B cell (primary cell): Measurements from ENCODE around the gene CAMK2A. TPM values are rescaled to one million over a fixed set of nuclear protein-coding genes. Genes with fewer than 3 reads are reported as not detected.

ENCODE experiments used
- ATAC-seq: fragments of 200-7000 bp; cut with Tn5 transposase; one replicate; pipeline ENCODE4 v1.10.0; 2021; ENCODE audit warnings: low read depth, mild to moderate bottlenecking, moderate number of reproducible peaks, moderate library complexity
- CTCF ChIA-PET: fragments of 350-600 bp; sonication (Branson Sonifier 250); formaldehyde crosslinking; loops from one replicate; lab custom pipeline; 2021; ENCODE audit warnings: antibody characterized with exemption, inconsistent platforms; lab: Charles Lee
- POLR2A ChIA-PET: fragments of 350-600 bp; sonication (Branson Sonifier 250); formaldehyde crosslinking; loops from one replicate; lab custom pipeline; 2021; ENCODE audit warnings: antibody characterized with exemption; lab: Charles Lee
- DNase-seq: peaks from one replicate; pipeline ENCODE4 v3.0.0; 2013
- H2AFZ ChIP-seq: 2 replicates; pipeline ENCODE4 v1.6.1; 2012; ENCODE audit warnings: mild to moderate bottlenecking, low read depth, low read length; ENCODE audit not compliant: insufficient read depth, poor library complexity, severe bottlenecking
- H3K27ac ChIP-seq, 2 donors: 1 replicate in 1 of 2; 2 replicates in 1 of 2; pipeline ENCODE4 v1.5.1; 2012 to 2013; ENCODE audit warnings: low read length in 2 of 2, mild to moderate bottlenecking in 2 of 2, moderate library complexity in 1 of 2
- H3K27me3 ChIP-seq, 4 experiments: fragments of 200-600 bp in 1 of 4; sonication (generic) in 1 of 4; replicated peaks in 1 of 4; 1 replicate in 2 of 4; 2 replicates in 2 of 4; pipeline versions ENCODE4 v1.6.1 to v1.7.0; 2013 to 2016; ENCODE audit warnings: low read length in 3 of 4, mild to moderate bottlenecking in 2 of 4, mixed read lengths in 1 of 4, moderate library complexity in 1 of 4; ENCODE audit not compliant: insufficient read depth in 4 of 4, control insufficient read depth in 3 of 4; ENCODE audit errors: control extremely low read depth in 1 of 4
- H3K36me3 ChIP-seq, 2 experiments: replicated peaks in 1 of 2; 1 replicate in 1 of 2; 2 replicates in 1 of 2; pipeline versions ENCODE4 v1.6.1 to v1.7.1; 2013; ENCODE audit warnings: low read length in 1 of 2; ENCODE audit not compliant: insufficient read depth in 2 of 2, control insufficient read depth in 1 of 2; ENCODE audit errors: control extremely low read depth in 1 of 2, extremely low read depth in 1 of 2
- H3K4me1 ChIP-seq, 2 donors: fragments of 200-600 bp in 1 of 2; sonication (generic) in 1 of 2; 1 replicate in 1 of 2; 2 replicates in 1 of 2; pipeline versions ENCODE4 v1.5.1 to v1.6.1; 2013 to 2017; ENCODE audit warnings: low read length in 2 of 2; ENCODE audit not compliant: control insufficient read depth in 2 of 2, insufficient read depth in 2 of 2
- H3K4me2 ChIP-seq: replicated peaks from 2 replicates; pipeline ENCODE3; 2012; ENCODE audit warnings: mild to moderate bottlenecking, low read depth, low read length; ENCODE audit not compliant: poor library complexity, severe bottlenecking
- H3K4me3 ChIP-seq, 5 experiments: fragments of 200-600 bp in 1 of 5; sonication (generic) in 1 of 5; 1 replicate in 3 of 5; 2 replicates in 2 of 5; pipeline versions ENCODE4 v1.5.1 to v1.7.0; 2011 to 2016; ENCODE audit warnings: low read length in 4 of 5, mild to moderate bottlenecking in 4 of 5, low read depth in 2 of 5, control low read depth in 1 of 5, moderate library complexity in 1 of 5; ENCODE audit not compliant: insufficient read depth in 1 of 5; ENCODE audit errors: control extremely low read depth in 1 of 5, extremely low read depth in 1 of 5
- H3K79me2 ChIP-seq: fragments of 200-600 bp; sonication (generic); one replicate; pipeline ENCODE4 v1.6.0; 2016; ENCODE audit warnings: low read length; ENCODE audit not compliant: control insufficient read depth, insufficient read depth
- H3K9ac ChIP-seq: fragments of 200-600 bp; sonication (generic); 2 replicates; pipeline ENCODE4 v1.6.1; 2017; ENCODE audit warnings: mild to moderate bottlenecking, low read length, moderate library complexity
- H3K9me3 ChIP-seq, 3 donors: one replicate each; pipeline versions ENCODE4 v1.6.1 to v1.7.1; 2013; ENCODE audit warnings: low read length in 2 of 3; ENCODE audit not compliant: control insufficient read depth in 2 of 3, insufficient read depth in 1 of 3; ENCODE audit errors: control extremely low read depth in 1 of 3
- H4K20me1 ChIP-seq: 2 replicates; pipeline ENCODE4 v1.6.0; 2012; ENCODE audit warnings: mild to moderate bottlenecking, low read length; ENCODE audit not compliant: insufficient read depth, control insufficient read depth, poor library complexity, severe bottlenecking
- H3K27ac Mint-ChIP-seq: one replicate; pipeline ENCODE4 v1.8.0; 2021; ENCODE audit warnings: mixed read lengths
- H3K27me3 Mint-ChIP-seq: one replicate; pipeline ENCODE4 v1.8.0; 2021; ENCODE audit warnings: mixed read lengths
- H3K4me1 Mint-ChIP-seq: one replicate; pipeline ENCODE4 v1.8.0; 2021; ENCODE audit warnings: mixed read lengths
- H3K4me3 Mint-ChIP-seq: one replicate; pipeline ENCODE4 v1.8.0; 2021; ENCODE audit warnings: mixed read lengths
- H3K9me3 Mint-ChIP-seq: one replicate; pipeline ENCODE4 v1.8.0; 2022; ENCODE audit warnings: mixed read lengths; ENCODE audit not compliant: insufficient read depth
- CTCF ChIP-seq: fragments of 200-600 bp; IDR thresholded peaks from one replicate; pipeline ENCODE4 v1.8.0; 2022; ENCODE audit warnings: antibody characterized with exemption, mild to moderate bottlenecking
- EZH2 ChIP-seq: IDR thresholded peaks from 2 replicates; pipeline ENCODE4 v1.6.1; 2012; ENCODE audit warnings: borderline replicate concordance, low read depth, mild to moderate bottlenecking, moderate library complexity, low read length; ENCODE audit not compliant: insufficient read depth, poor library complexity, severe bottlenecking
- WGBS: methylation state at CpG from one replicate; pipeline ENCODE4 v1.1.5; 2013; ENCODE audit warnings: missing lambda C conversion rate; ENCODE audit not compliant: insufficient coverage; 5-methylcytosine and 5-hydroxymethylcytosine counted together
- intact Hi-C: fragments of 100-400 bp; cut with micrococcal nuclease; formaldehyde crosslinking; loops from one replicate; pipeline ENCODE4 v1.10.0; 2022
- polyA plus RNA-seq: library from polyadenylated mRNA; depleted of rRNA; stranded (reverse); fragments of >200 nt; gene quantifications from 2 replicates; pipeline ENCODE4 v1.2.3, GENCODE V29; 2012
- total RNA-seq, 2 donors: library from RNA; stranded (reverse); fragments of 120-200 nt in 1 of 2; gene quantifications; 1 replicate in 1 of 2; 2 replicates in 1 of 2; pipeline versions ENCODE4 v1.2.3 to v1.2.4, GENCODE V29; 2013 to 2022

Gene CAMK2A
- total and polyA plus RNA-seq, 2 donors (not counting 1 experiment from before 2014, with no cell fraction given): not detected

GRCh38 chr5:150218693-150219035 is 70.9 kb downstream of the CAMK2A start:
- Histone ChIP-seq H3K4me2 (no peak overlapping the region), H3K27ac (no peak overlapping the region), H4K20me1 (no peaks in the 10 kb centered on the region), H3K4me3 (no peak overlapping the region), H3K36me3 (no peaks in the 10 kb centered on the region), H3K9me3 (no peaks in the 10 kb centered on the region), H2AFZ (no peak overlapping the region), H3K27me3 (peaks cover 0 to 4% (median 2%) of the 10 kb centered on the region in 4 experiments), H3K4me1 (peaks cover 0 to 3% of the 10 kb centered on the region in 2 donors), H3K9ac (no peak overlapping the region), H3K79me2 (no peaks in the 10 kb centered on the region)
- WGBS: 100% methylated on average over 4 of the region's 5 CpGs
- Mint-ChIP-seq H3K9me3 (no peaks in the 10 kb centered on the region), H3K4me1 (peaks cover 2% of the 10 kb centered on the region), H3K27me3 (peaks cover 15% of the 10 kb centered on the region), H3K27ac (no peak overlapping the region), H3K4me3 (no peak overlapping the region)
- CTCF ChIA-PET: interaction anchor here (0.7 to 2.0 kb wide), 14 partner anchors 13 to 386 kb away, joined by 3 to 9 read pairs (median 4); no protein-coding TSS in a partner anchor
- ATAC-seq: no peak
- intact Hi-C loops: loop anchor here (1.0 to 10.0 kb wide), 3 partner anchors 57 to 218 kb away; no protein-coding TSS in a partner anchor
- no peak for TF ChIP-seq EZH2
- no peak for TF ChIP-seq CTCF
- DNase-seq: no peak
- POLR2A ChIA-PET: no interaction called here

GRCh38 chr5:150217873-150218692 is 71.5 kb downstream of the CAMK2A start:
- no peaks in the 10 kb centered on the region for H3K9me3 ChIP-seq
- no peaks in the 10 kb centered on the region for H3K36me3 ChIP-seq
- Mint-ChIP-seq H3K9me3 (no peaks in the 10 kb centered on the region), H3K27me3 (peaks cover 15% of the 10 kb centered on the region), H3K4me1 (peaks cover 2% of the 10 kb centered on the region), H3K4me3 (no peak overlapping the region), H3K27ac (no peak overlapping the region)
- no peak overlapping the region for H3K4me2 ChIP-seq
- 34% methylated on average over 10 of the region's 10 CpGs for WGBS
- H3K79me2 ChIP-seq: no peaks in the 10 kb centered on the region
- peaks cover 0 to 3% of the 10 kb centered on the region in 2 donors for H3K4me1 ChIP-seq
- H3K4me3 ChIP-seq: no peak overlapping the region
- H4K20me1 ChIP-seq: no peaks in the 10 kb centered on the region
- peaks cover 0 to 4% (median 2%) of the 10 kb centered on the region in 4 experiments for H3K27me3 ChIP-seq
- intact Hi-C loops: loop anchor here (1.0 to 10.0 kb wide), 3 partner anchors 57 to 218 kb away; no protein-coding TSS in a partner anchor
- peak; percentile 82 for DNase-seq
- POLR2A ChIA-PET: no interaction called here
- H2AFZ ChIP-seq: peak overlapping the region; percentile 11
- CTCF ChIA-PET: interaction anchor here (0.7 to 2.0 kb wide), 15 partner anchors 12 to 385 kb away, joined by 3 to 9 read pairs (median 4); no protein-coding TSS in a partner anchor
- ATAC-seq: peak; percentile 88
- TF ChIP-seq CTCF: peak; percentile 95
- no peak for TF ChIP-seq EZH2
- no peak overlapping the region for H3K27ac ChIP-seq
- H3K9ac ChIP-seq: no peak overlapping the region
